MM.1S (cell line): Measurements from ENCODE around the gene JAK2.

Source experiments
- DNase-seq: peaks from one replicate; pipeline ENCODE4 v3.0.0-alpha.2; 2015
- H2AFZ ChIP-seq: fragments of 300-600 bp; sonication (generic); 2 replicates; pipeline ENCODE4 v1.6.0; 2016; ENCODE audit warnings: antibody characterized with exemption, low read length
- H3F3A ChIP-seq: fragments of 300-600 bp; sonication (generic); 2 replicates; pipeline ENCODE4 v1.6.1; 2016; ENCODE audit warnings: mild to moderate bottlenecking, antibody characterized with exemption, low read length, moderate library complexity, mixed read lengths; ENCODE audit not compliant: insufficient read depth
- H3K27ac ChIP-seq: fragments of 300-600 bp; sonication (generic); 2 replicates; pipeline ENCODE4 v1.5.1; 2016; ENCODE audit warnings: mild to moderate bottlenecking, low read length
- H3K27me3 ChIP-seq: fragments of 300-600 bp; sonication (generic); replicated peaks from 2 replicates; pipeline ENCODE4 v1.6.0; 2016; ENCODE audit warnings: low read length; ENCODE audit not compliant: insufficient read depth
- H3K36me3 ChIP-seq: fragments of 300-600 bp; sonication (generic); replicated peaks from 2 replicates; pipeline ENCODE4 v1.6.1; 2016; ENCODE audit warnings: mild to moderate bottlenecking, low read length, mixed read lengths; ENCODE audit not compliant: insufficient read depth
- H3K4me1 ChIP-seq: fragments of 300-600 bp; sonication (generic); 2 replicates; pipeline ENCODE4 v1.6.1; 2016; ENCODE audit warnings: low read length, mixed read lengths
- H3K4me2 ChIP-seq: fragments of 300-600 bp; sonication (generic); 2 replicates; pipeline ENCODE4 v1.6.0; 2016; ENCODE audit warnings: low read depth, low read length
- H3K4me3 ChIP-seq: fragments of 300-600 bp; sonication (generic); 2 replicates; pipeline ENCODE4 v1.5.1; 2016; ENCODE audit warnings: low read length, mixed read lengths
- H3K79me2 ChIP-seq: fragments of 300-600 bp; sonication (generic); 2 replicates; pipeline ENCODE4 v1.6.1; 2016; ENCODE audit warnings: mixed run types, low read length, mixed read lengths
- H3K9ac ChIP-seq: fragments of 300-600 bp; sonication (generic); 2 replicates; pipeline ENCODE4 v1.6.1; 2016; ENCODE audit warnings: low read length, mixed read lengths
- H3K9me2 ChIP-seq: fragments of 300-600 bp; sonication (generic); replicated peaks from 2 replicates; pipeline ENCODE4 v1.6.1; 2016; ENCODE audit warnings: mild to moderate bottlenecking, low read length, mixed read lengths; ENCODE audit not compliant: insufficient read depth
- H3K9me3 ChIP-seq: fragments of 300-600 bp; sonication (generic); replicated peaks from 2 replicates; pipeline ENCODE4 v1.6.1; 2016; ENCODE audit warnings: mild to moderate bottlenecking, low read length, mixed read lengths; ENCODE audit not compliant: insufficient read depth
- H4K20me1 ChIP-seq: fragments of 300-600 bp; sonication (generic); 2 replicates; pipeline ENCODE4 v1.6.1; 2016; ENCODE audit warnings: mild to moderate bottlenecking, low read length, moderate library complexity, mixed read lengths; ENCODE audit not compliant: insufficient read depth
- CTCF ChIP-seq: fragments of 300-600 bp; sonication (generic); IDR thresholded peaks from 2 replicates; pipeline ENCODE4 v1.5.1; 2016; ENCODE audit warnings: antibody characterized with exemption, low read length, mixed read lengths
- EZH2 ChIP-seq: fragments of 300-600 bp; sonication (generic); optimal IDR thresholded peaks from 2 replicates; pipeline ENCODE3; 2017; ENCODE audit warnings: low read depth, mild to moderate bottlenecking, antibody characterized with exemption, low read length, mixed read lengths
- EZH2phosphoT487 ChIP-seq: fragments of 300-600 bp; sonication (generic); IDR thresholded peaks from 2 replicates; pipeline ENCODE4 v1.6.1; 2018; ENCODE audit warnings: antibody characterized with exemption, low read length

JAK2 gene

GRCh38 chr9:4979239-4979638, 5.8 kb upstream of the JAK2 start:
- H3K4me3 ChIP-seq = no peak overlapping the region
- no peak for DNase-seq
- H3K9me3 ChIP-seq = no peaks in the 10 kb centered on the region
- H3K79me2 ChIP-seq = no peaks in the 10 kb centered on the region
- no peaks in the 10 kb centered on the region for H3K27me3 ChIP-seq
- H3K4me2 ChIP-seq = no peak overlapping the region
- H4K20me1 ChIP-seq = no peaks in the 10 kb centered on the region
- H2AFZ ChIP-seq = no peak overlapping the region
- no peak overlapping the region for H3K9ac ChIP-seq
- H3K27ac ChIP-seq = no peak overlapping the region
- peaks cover 21% of the 10 kb centered on the region for H3K4me1 ChIP-seq
- TF ChIP-seq CTCF (no peak), EZH2phosphoT487 (no peak), EZH2 (no peak)
- no peaks in the 10 kb centered on the region for H3K9me2 ChIP-seq
- H3F3A ChIP-seq = peaks cover 10% of the 10 kb centered on the region
- H3K36me3 ChIP-seq = no peaks in the 10 kb centered on the region

- H3K79me2 ChIP-seq = no peaks in the 10 kb centered on the region
- no peak overlapping the region for H3K27ac ChIP-seq
- DNase-seq = no peak
- no peaks in the 10 kb centered on the region for H3K27me3 ChIP-seq
- H3K9ac ChIP-seq = no peak overlapping the region
- H2AFZ ChIP-seq = no peak overlapping the region
- H3F3A ChIP-seq = peaks cover 19% of the 10 kb centered on the region
- no peaks in the 10 kb centered on the region for H3K9me2 ChIP-seq
- no peak for TF ChIP-seq EZH2phosphoT487
- TF ChIP-seq EZH2 = no peak
- TF ChIP-seq CTCF = no peak
- no peak overlapping the region for H3K4me3 ChIP-seq
- H3K9me3 ChIP-seq = no peaks in the 10 kb centered on the region
- peaks cover 21% of the 10 kb centered on the region for H3K4me1 ChIP-seq
- H3K36me3 ChIP-seq = no peaks in the 10 kb centered on the region
- no peaks in the 10 kb centered on the region for H4K20me1 ChIP-seq
- H3K4me2 ChIP-seq = no peak overlapping the region
Measured at GRCh38 chr9:4980086-4980727, 4.9 kb upstream of the JAK2 start.

- peaks cover 33% of the 10 kb centered on the region for H3K4me1 ChIP-seq
- no peak overlapping the region for H3K9ac ChIP-seq
- peak overlapping the region; percentile 84; the same call in 1 of the 2 replicates for H3K4me2 ChIP-seq
- H3K27me3 ChIP-seq = no peaks in the 10 kb centered on the region
- H3F3A ChIP-seq = peaks cover 31% of the 10 kb centered on the region
- peaks cover 12% of the 10 kb centered on the region for H3K79me2 ChIP-seq
- H4K20me1 ChIP-seq = no peaks in the 10 kb centered on the region
- H3K4me3 ChIP-seq = no peak overlapping the region
- H3K36me3 ChIP-seq = no peaks in the 10 kb centered on the region
- no peaks in the 10 kb centered on the region for H3K9me2 ChIP-seq
- no peak overlapping the region for H3K27ac ChIP-seq
- H2AFZ ChIP-seq = no peak overlapping the region
- no peak for TF ChIP-seq CTCF
- TF ChIP-seq EZH2 = no peak
- TF ChIP-seq EZH2phosphoT487 = no peak
- H3K9me3 ChIP-seq = no peaks in the 10 kb centered on the region
- DNase-seq = no peak
Measured at GRCh38 chr9:4982721-4983482, 2.2 kb upstream of the JAK2 start.
